GM23248 (cell line): ENCODE data around the gene RAB11FIP5.

Experiments
- EZH2 ChIP-seq: fragments of 200-600 bp; sonication (generic); IDR thresholded peaks from 2 replicates; pipeline ENCODE4 v1.6.1; 2018; ENCODE audit warnings: antibody characterized with exemption, mild to moderate bottlenecking; ENCODE audit not compliant: insufficient read depth, poor library complexity, severe bottlenecking
- EZH2phosphoT487 ChIP-seq: fragments of 200-600 bp; sonication (generic); IDR thresholded peaks from 2 replicates; pipeline ENCODE4 v1.6.1; 2018; ENCODE audit warnings: antibody characterized with exemption, moderate library complexity, mild to moderate bottlenecking, low read depth; ENCODE audit not compliant: insufficient read depth

GRCh38 chr2:73071360-73072128, 41.2 kb downstream of the RAB11FIP5 start, which contains the start of gene SFXN5:
- TF ChIP-seq EZH2 (no peak), EZH2phosphoT487 (no peak)
